Nephron (organoid): ENCODE measurements around the gene POLD4.

Experiments
- H3K27ac Mint-ChIP-seq, 3 experiments: 2 replicates each; pipeline ENCODE4 v1.8.0; 2020; ENCODE audit warnings: mixed read lengths in 3 of 3, mild to moderate bottlenecking in 2 of 3, moderate library complexity in 1 of 3
- H3K27me3 Mint-ChIP-seq: 2 replicates; pipeline ENCODE4 v1.8.0; 2021; ENCODE audit warnings: low read depth, mild to moderate bottlenecking, moderate library complexity, mixed read lengths
- H3K36me3 Mint-ChIP-seq: 2 replicates; pipeline ENCODE4 v1.8.0; 2020; ENCODE audit warnings: low read depth, mixed read lengths
- H3K4me1 Mint-ChIP-seq: 2 replicates; pipeline ENCODE4 v1.8.0; 2020; ENCODE audit warnings: mixed read lengths
- H3K4me3 Mint-ChIP-seq, 3 experiments: 2 replicates each; pipeline ENCODE4 v1.8.0; 2020; ENCODE audit warnings: mild to moderate bottlenecking in 3 of 3, mixed read lengths in 3 of 3, moderate library complexity in 2 of 3
- H3K9me3 Mint-ChIP-seq: 2 replicates; pipeline ENCODE4 v1.8.0; 2020; ENCODE audit warnings: mixed read lengths
- CTCF ChIP-seq, 3 experiments: fragments of 200-600 bp; sonication (generic); IDR thresholded peaks; one replicate each; pipeline ENCODE4 v1.5.0; 2021; ENCODE audit warnings: antibody characterized with exemption in 3 of 3; ENCODE audit not compliant: unreplicated experiment in 3 of 3

The POLD4 gene

GRCh38 chr11:67356387-67356863 lies 3.1 kb upstream of the POLD4 start:
- peak overlapping the region; percentile 70 to 97 (median 88) for H3K27ac Mint-ChIP-seq
- H3K9me3 Mint-ChIP-seq: no peaks in the 10 kb centered on the region
- H3K4me1 Mint-ChIP-seq: peaks cover 46% of the 10 kb centered on the region
- no peaks in the 10 kb centered on the region for H3K36me3 Mint-ChIP-seq
- peaks cover 4% of the 10 kb centered on the region for H3K27me3 Mint-ChIP-seq
- TF ChIP-seq CTCF (IDR thresholded peaks at IDR 0.05; ENCODE audit: unreplicated experiment in 3 of 3): no peak
- H3K4me3 Mint-ChIP-seq: peak overlapping the region; percentile 31 to 44 (median 43)

GRCh38 chr11:67355794-67356386 lies 2.5 kb upstream of the POLD4 start:
- H3K36me3 Mint-ChIP-seq: no peaks in the 10 kb centered on the region
- TF ChIP-seq CTCF (IDR thresholded peaks at IDR 0.05; ENCODE audit: unreplicated experiment in 3 of 3): no peak
- H3K4me3 Mint-ChIP-seq: peak overlapping the region in 1 of 3 experiments; percentile 37
- peak overlapping the region; percentile 59 to 97 (median 84) for H3K27ac Mint-ChIP-seq
- H3K4me1 Mint-ChIP-seq: peaks cover 50% of the 10 kb centered on the region
- peaks cover 4% of the 10 kb centered on the region for H3K27me3 Mint-ChIP-seq
- no peaks in the 10 kb centered on the region for H3K9me3 Mint-ChIP-seq

GRCh38 chr11:67355023-67355793 lies 1.9 kb upstream of the POLD4 start:
- Mint-ChIP-seq H3K27me3 (peaks cover 4% of the 10 kb centered on the region), H3K4me3 (peak overlapping the region; percentile 54 to 88 (median 88)), H3K27ac (peak overlapping the region; percentile 97 to 98 (median 97)), H3K4me1 (peaks cover 50% of the 10 kb centered on the region), H3K36me3 (no peaks in the 10 kb centered on the region), H3K9me3 (no peaks in the 10 kb centered on the region)
- no peak for TF ChIP-seq CTCF (IDR thresholded peaks at IDR 0.05; ENCODE audit: unreplicated experiment in 3 of 3)

GRCh38 chr11:67354075-67355022 lies 1.0 kb upstream of the POLD4 start:
- peak overlapping the region; percentile 88 to 92 (median 88) for H3K4me3 Mint-ChIP-seq

More at GRCh38 chr11:67354075-67355022, 1.0 kb upstream of the POLD4 start:
- no peaks in the 10 kb centered on the region for H3K36me3 Mint-ChIP-seq
- peaks cover 4% of the 10 kb centered on the region for H3K27me3 Mint-ChIP-seq
- H3K27ac Mint-ChIP-seq: peak overlapping the region; percentile 97 to 98 (median 97)
- peaks cover 50% of the 10 kb centered on the region for H3K4me1 Mint-ChIP-seq
- H3K9me3 Mint-ChIP-seq: no peaks in the 10 kb centered on the region
- TF ChIP-seq CTCF (IDR thresholded peaks at IDR 0.05; ENCODE audit: unreplicated experiment in 3 of 3): no peak
